AG04449 (cell line): ENCODE results near the gene SMARCB1.

Experiments used
- CTCF ChIA-PET: fragments of 350-600 bp; formaldehyde crosslinking; extraction: SDS; loops from one replicate; lab custom pipeline; 2021; ENCODE audit warnings: antibody characterized with exemption; lab: Yijun Ruan, JAX
- POLR2A ChIA-PET: fragments of 400-600, 350-600 bp; formaldehyde crosslinking; extraction: SDS; loops from one replicate; lab custom pipeline; 2020; ENCODE audit warnings: antibody characterized with exemption, inconsistent platforms; lab: Yijun Ruan, JAX
- DNase-seq: peaks from one replicate; pipeline ENCODE4 v3.0.0-alpha.2; 2010; ENCODE audit warnings: low read depth, low spot score
- H3K4me3 ChIP-seq: 2 replicates; pipeline ENCODE4 v1.5.1; 2011; ENCODE audit warnings: low read depth, mild to moderate bottlenecking, control low read depth, low read length
- CTCF ChIP-seq: IDR thresholded peaks from one replicate; pipeline ENCODE4 v1.5.1; 2011; ENCODE audit warnings: mild to moderate bottlenecking, moderate library complexity, low read length, control low read depth, inconsistent platforms; ENCODE audit not compliant: insufficient read depth; ENCODE audit errors: missing control alignments

Gene SMARCB1

DNA sequence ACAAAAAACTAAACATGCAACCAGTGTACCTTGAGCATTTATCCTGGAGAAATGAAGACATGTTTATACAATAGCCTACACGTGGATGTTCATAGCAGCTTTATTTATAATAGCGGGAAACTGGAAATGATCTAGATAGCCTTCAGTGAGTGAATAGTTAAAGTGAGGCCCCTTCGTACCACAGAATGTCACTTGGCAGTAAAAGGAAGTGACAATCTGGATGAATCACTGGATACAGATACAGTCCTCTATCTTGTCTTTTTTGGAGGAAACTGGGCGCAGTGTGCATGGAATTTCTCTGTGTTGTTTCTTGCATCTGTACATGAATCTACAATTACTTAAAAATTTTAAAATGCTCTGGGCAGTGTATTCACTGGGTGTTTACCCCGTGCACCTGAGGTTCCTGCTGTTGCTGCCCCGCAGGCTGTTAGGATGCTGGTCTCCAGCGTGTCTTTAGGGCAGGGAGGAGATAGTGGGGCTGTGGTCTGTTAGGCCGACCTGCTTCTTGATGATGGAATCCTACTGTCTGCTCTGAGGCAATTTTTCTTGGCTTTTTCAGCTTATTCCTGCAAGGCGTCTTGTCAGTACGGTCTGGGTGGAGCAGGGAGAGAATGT lies 28.9 kb downstream of the SMARCB1 start:
- DNase-seq = no peak
- CTCF ChIA-PET = interaction anchor here (1.3 to 1.6 kb wide), 3 partner anchors 10 to 16 kb away, joined by 3 to 4 read pairs (median 3); no protein-coding TSS in a partner anchor
- no peak for TF ChIP-seq CTCF
- POLR2A ChIA-PET = no interaction called here
- no peak overlapping the region for H3K4me3 ChIP-seq

GRCh38 chr22:23816156-23816976 lies 29.6 kb downstream of the SMARCB1 start:
- no peak overlapping the region for H3K4me3 ChIP-seq
- ChIA-PET POLR2A (no interaction called here), CTCF (interaction anchor here (1.0 to 1.6 kb wide), 3 partner anchors 10 to 34 kb away, joined by 3 to 4 read pairs (median 3); no protein-coding TSS in a partner anchor)
- TF ChIP-seq CTCF = no peak
- DNase-seq = no peak

DNA sequence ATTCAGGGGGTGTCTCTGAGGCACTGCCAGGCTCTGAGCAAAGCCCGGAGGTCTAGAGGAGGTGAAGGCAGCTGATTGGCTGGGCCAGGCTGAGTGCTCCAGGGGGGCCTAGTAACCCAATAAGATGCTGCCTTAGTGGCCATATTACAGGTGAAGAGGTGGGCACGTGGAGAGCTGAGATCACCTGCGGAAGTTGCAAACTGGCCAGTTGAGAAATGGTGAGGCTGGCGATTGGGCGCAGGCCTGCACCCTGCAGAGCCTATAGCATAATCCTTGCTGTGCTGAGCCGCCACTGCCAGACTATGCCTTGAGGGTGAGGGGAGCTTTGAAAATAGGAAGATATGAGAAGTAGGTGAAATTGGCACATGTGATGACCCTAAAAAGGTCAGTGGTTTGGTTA lies 30.4 kb downstream of the SMARCB1 start:
- H3K4me3 ChIP-seq = no peak overlapping the region
- POLR2A ChIA-PET = no interaction called here
- TF ChIP-seq CTCF = no peak
- CTCF ChIA-PET = interaction anchor here (0.9 to 1.0 kb wide), 2 partner anchors 33 to 49 kb away, joined by 3 read pairs; partner anchors contain the start of gene CHCHD10
- no peak for DNase-seq

GRCh38 chr22:23818541-23818940 lies 31.8 kb downstream of the SMARCB1 start:
- ChIA-PET POLR2A (no interaction called here), CTCF (no interaction called here)
- H3K4me3 ChIP-seq = no peak overlapping the region
- DNase-seq = no peak
- TF ChIP-seq CTCF = no peak

GRCh38 chr22:23820748-23821211 lies 34.0 kb downstream of the SMARCB1 start:
- POLR2A ChIA-PET = no interaction called here
- CTCF ChIA-PET = interaction anchor here (2.8 kb wide), 1 partner anchor 29 kb away, joined by 9 read pairs; no protein-coding TSS in a partner anchor
- H3K4me3 ChIP-seq = no peak overlapping the region
- no peak for DNase-seq
- TF ChIP-seq CTCF = no peak
